PC-3 (cell line): Measurements from ENCODE around the gene SHLD1. TPM values are rescaled to one million over a fixed set of nuclear protein-coding genes. Genes with fewer than 3 reads are reported as not detected.

Experiments used
- ATAC-seq: fragments of 200-7000 bp; cut with Tn5 transposase; 2 replicates; pipeline ENCODE4 v1.9.1; 2020; ENCODE audit warnings: mild to moderate bottlenecking, moderate library complexity
- BruUV-seq: library from RNA; stranded (reverse); fragments of 400-500 nt; replicated peaks from 2 replicates; lab custom pipeline; 2021; lab: Mats Ljungman, UMichigan
- CTCF ChIA-PET: fragments of 300-600 bp; sonication (Branson Sonifier 250); formaldehyde crosslinking; loops from one replicate; lab custom pipeline; 2022; ENCODE audit warnings: antibody characterized with exemption; lab: Charles Lee
- POLR2A ChIA-PET: fragments of 300-600 bp; sonication (Branson Sonifier 250); formaldehyde crosslinking; loops from one replicate; lab custom pipeline; 2022; ENCODE audit warnings: antibody characterized with exemption; ENCODE audit not compliant: unreplicated experiment; lab: Charles Lee
- DNase-seq: peaks from one replicate; pipeline ENCODE4 v3.0.0-alpha.2; 2015
- H2AFZ ChIP-seq: fragments of 300-600 bp; sonication (generic); 2 replicates; pipeline ENCODE4 v1.6.0; 2016; ENCODE audit warnings: antibody characterized with exemption, low read length
- H3F3A ChIP-seq: fragments of 300-600 bp; sonication (generic); one replicate; pipeline ENCODE4 v1.6.0; 2017; ENCODE audit warnings: antibody characterized with exemption, low read length, control low read depth, mild to moderate bottlenecking; ENCODE audit not compliant: unreplicated experiment
- H3K27ac ChIP-seq: fragments of 300-600 bp; sonication (generic); 2 replicates; pipeline ENCODE4 v1.5.1; 2016; ENCODE audit warnings: mild to moderate bottlenecking, low read length
- H3K27me3 ChIP-seq: fragments of 300-600 bp; sonication (generic); 2 replicates; pipeline ENCODE4 v1.6.1; 2016; ENCODE audit warnings: low read length, mixed read lengths
- H3K36me3 ChIP-seq: fragments of 300-600 bp; sonication (generic); 2 replicates; pipeline ENCODE4 v1.6.1; 2016; ENCODE audit warnings: low read depth, mixed run types, low read length, mixed read lengths
- H3K4me1 ChIP-seq: fragments of 300-600 bp; sonication (generic); 2 replicates; pipeline ENCODE4 v1.5.1; 2016; ENCODE audit warnings: low read length; ENCODE audit not compliant: insufficient read depth
- H3K4me2 ChIP-seq: fragments of 300-600 bp; sonication (generic); 2 replicates; pipeline ENCODE4 v1.6.0; 2016; ENCODE audit warnings: low read length
- H3K4me3 ChIP-seq: fragments of 300-600 bp; sonication (generic); 2 replicates; pipeline ENCODE4 v1.5.1; 2016; ENCODE audit warnings: mild to moderate bottlenecking, low read length, mixed read lengths
- H3K79me2 ChIP-seq: fragments of 300-600 bp; sonication (generic); 2 replicates; pipeline ENCODE4 v1.6.1; 2017; ENCODE audit warnings: low read length, mixed read lengths
- H3K9ac ChIP-seq: fragments of 300-600 bp; sonication (generic); 2 replicates; pipeline ENCODE4 v1.6.0; 2016; ENCODE audit warnings: mild to moderate bottlenecking, low read length
- H3K9me2 ChIP-seq: fragments of 300-600 bp; sonication (generic); replicated peaks from 2 replicates; pipeline ENCODE4 v1.6.1; 2016; ENCODE audit warnings: mixed run types, low read length, mixed read lengths
- H3K9me3 ChIP-seq: fragments of 300-600 bp; sonication (generic); 2 replicates; pipeline ENCODE4 v1.6.1; 2016; ENCODE audit warnings: low read length, mixed read lengths
- H4K20me1 ChIP-seq: fragments of 300-600 bp; sonication (generic); 2 replicates; pipeline ENCODE4 v1.6.1; 2016; ENCODE audit warnings: low read length, mixed read lengths
- EZH2 ChIP-seq: fragments of 300-600 bp; sonication (generic); IDR thresholded peaks from one replicate; pipeline ENCODE4 v1.6.1; 2017; ENCODE audit warnings: antibody characterized with exemption, mild to moderate bottlenecking, low read length; ENCODE audit not compliant: unreplicated experiment
- EZH2phosphoT487 ChIP-seq: fragments of 300-600 bp; sonication (generic); IDR thresholded peaks from 2 replicates; pipeline ENCODE4 v1.6.1; 2018; ENCODE audit warnings: mild to moderate bottlenecking, antibody characterized with exemption, low read length, borderline replicate concordance
- intact Hi-C: fragments of 100-400 bp; cut with micrococcal nuclease; formaldehyde crosslinking; loops from 2 replicates; pipeline ENCODE4 v1.9.0; 2023
- total RNA-seq: library from RNA; depleted of rRNA; stranded (reverse); fragments of >200 nt; gene quantifications from 2 replicates; pipeline ENCODE4 v1.2.3, GENCODE V29; 2014
- TF ChIP-seq, protein P1 (sequence below): fragments of 300-600 bp; sonication (generic); conservative IDR thresholded peaks from 2 replicates; pipeline ENCODE4 v1.5.1; 2017; ENCODE audit warnings: antibody characterized with exemption, low read depth, mild to moderate bottlenecking, low read length

Gene SHLD1
- total RNA-seq, 1 experiment from 2014 or later = 3.4 TPM

GRCh38 chr20:5834436-5835005 is 84.3 kb downstream of the SHLD1 start:
- POLR2A ChIA-PET = no interaction called here
- H3K9me2 ChIP-seq = no peaks in the 10 kb centered on the region
- TF ChIP-seq EZH2 = no peak
- TF ChIP-seq, protein P1, sequence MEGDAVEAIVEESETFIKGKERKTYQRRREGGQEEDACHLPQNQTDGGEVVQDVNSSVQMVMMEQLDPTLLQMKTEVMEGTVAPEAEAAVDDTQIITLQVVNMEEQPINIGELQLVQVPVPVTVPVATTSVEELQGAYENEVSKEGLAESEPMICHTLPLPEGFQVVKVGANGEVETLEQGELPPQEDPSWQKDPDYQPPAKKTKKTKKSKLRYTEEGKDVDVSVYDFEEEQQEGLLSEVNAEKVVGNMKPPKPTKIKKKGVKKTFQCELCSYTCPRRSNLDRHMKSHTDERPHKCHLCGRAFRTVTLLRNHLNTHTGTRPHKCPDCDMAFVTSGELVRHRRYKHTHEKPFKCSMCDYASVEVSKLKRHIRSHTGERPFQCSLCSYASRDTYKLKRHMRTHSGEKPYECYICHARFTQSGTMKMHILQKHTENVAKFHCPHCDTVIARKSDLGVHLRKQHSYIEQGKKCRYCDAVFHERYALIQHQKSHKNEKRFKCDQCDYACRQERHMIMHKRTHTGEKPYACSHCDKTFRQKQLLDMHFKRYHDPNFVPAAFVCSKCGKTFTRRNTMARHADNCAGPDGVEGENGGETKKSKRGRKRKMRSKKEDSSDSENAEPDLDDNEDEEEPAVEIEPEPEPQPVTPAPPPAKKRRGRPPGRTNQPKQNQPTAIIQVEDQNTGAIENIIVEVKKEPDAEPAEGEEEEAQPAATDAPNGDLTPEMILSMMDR = no peak
- no peak for TF ChIP-seq EZH2phosphoT487

GRCh38 chr20:5835321-5835821 is 85.2 kb downstream of the SHLD1 start:
- Histone ChIP-seq H3K79me2 (no peaks in the 10 kb centered on the region), H3F3A (no peaks in the 10 kb centered on the region), H3K27me3 (no peaks in the 10 kb centered on the region), H3K36me3 (no peaks in the 10 kb centered on the region), H2AFZ (no peak overlapping the region), H3K9me3 (no peaks in the 10 kb centered on the region), H3K9ac (no peak overlapping the region), H3K9me2 (no peaks in the 10 kb centered on the region), H3K4me2 (peak overlapping the region; percentile 34; the same call in 1 of the 2 replicates), H3K4me1 (peaks cover 11% of the 10 kb centered on the region), H3K27ac (no peak overlapping the region), H4K20me1 (no peaks in the 10 kb centered on the region), H3K4me3 (no peak overlapping the region)
- intact Hi-C loops = no loop called here
- POLR2A ChIA-PET = no interaction called here
- BruUV-seq = no TSS peak
- peak; percentile 79 for DNase-seq
- TF ChIP-seq EZH2 = no peak
- peak; percentile 91 for ATAC-seq
- CTCF ChIA-PET = interaction anchor here (0.6 kb wide), 1 partner anchor 15 kb away, joined by 3 read pairs; no protein-coding TSS in a partner anchor

More at GRCh38 chr20:5834436-5835005, 84.3 kb downstream of the SHLD1 start:
- Histone ChIP-seq H3K4me1 (peaks cover 11% of the 10 kb centered on the region), H3K36me3 (no peaks in the 10 kb centered on the region), H3K27me3 (no peaks in the 10 kb centered on the region), H3K9ac (no peak overlapping the region), H2AFZ (no peak overlapping the region), H3K79me2 (no peaks in the 10 kb centered on the region), H3K9me3 (no peaks in the 10 kb centered on the region), H4K20me1 (no peaks in the 10 kb centered on the region), H3K4me3 (no peak overlapping the region), H3K27ac (no peak overlapping the region), H3F3A (no peaks in the 10 kb centered on the region), H3K4me2 (no peak overlapping the region)
- ATAC-seq = no peak
- intact Hi-C loops = no loop called here
- DNase-seq = no peak
- no TSS peak for BruUV-seq
- CTCF ChIA-PET = no interaction called here

- H3K9me2 ChIP-seq = no peaks in the 10 kb centered on the region
- peak overlapping the region; percentile 34; the same call in 1 of the 2 replicates for H3K4me2 ChIP-seq
- intact Hi-C loops = no loop called here
- ChIA-PET CTCF (interaction anchor here (0.6 kb wide), 3 partner anchors 15 to 156 kb away, joined by 3 to 4 read pairs (median 3); no protein-coding TSS in a partner anchor), POLR2A (no interaction called here)
- no peaks in the 10 kb centered on the region for H3K27me3 ChIP-seq
- no peak overlapping the region for H3K27ac ChIP-seq
- peak; percentile 15; the same call in 1 of the 2 replicates for ATAC-seq
- no peak overlapping the region for H3K4me3 ChIP-seq
- no peaks in the 10 kb centered on the region for H3K36me3 ChIP-seq
- BruUV-seq = no TSS peak
- no peaks in the 10 kb centered on the region for H3F3A ChIP-seq
- no peak overlapping the region for H2AFZ ChIP-seq
- peaks cover 11% of the 10 kb centered on the region for H3K4me1 ChIP-seq
- no peaks in the 10 kb centered on the region for H3K9me3 ChIP-seq
- DNase-seq = no peak
- TF ChIP-seq, protein P1 = no peak
- TF ChIP-seq EZH2phosphoT487 = no peak
- no peak for TF ChIP-seq EZH2
- H3K79me2 ChIP-seq = no peaks in the 10 kb centered on the region
- no peak overlapping the region for H3K9ac ChIP-seq
- H4K20me1 ChIP-seq = no peaks in the 10 kb centered on the region
Observed at GRCh38 chr20:5835871-5836270, 85.7 kb downstream of the SHLD1 start.
